ENCODE measurements around the gene SP1. TPM values are rescaled to one million over a fixed set of nuclear protein-coding genes. Genes with fewer than 3 reads are reported as not detected.

Gene SP1
- total RNA-seq, 1 donor from 2014 or later, result 50.6 TPM

- no peak overlapping the region for H3K27ac Mint-ChIP-seq (ENCODE audit: unreplicated experiment)
- no peaks in the 10 kb centered on the region for H3K36me3 ChIP-seq (ENCODE audit: insufficient read depth, low read length)
- no peak for DNase-seq (ENCODE audit: low read depth)
Observed at GRCh38 chr12:53425515-53426150, 45.7 kb downstream of the SP1 start.

GRCh38 chr12:53427905-53428594, 48.1 kb downstream of the SP1 start:
- Mint-ChIP-seq H3K36me3 (ENCODE audit: low read depth, unreplicated experiment) (no peaks in the 10 kb centered on the region), H3K4me1 (ENCODE audit: low read depth, unreplicated experiment) (peaks cover 7% of the 10 kb centered on the region), H3K9me3 (ENCODE audit: unreplicated experiment) (no peaks in the 10 kb centered on the region), H3K27ac (ENCODE audit: unreplicated experiment) (no peak overlapping the region), H3K4me3 (ENCODE audit: unreplicated experiment) (no peak overlapping the region), H3K27me3 (ENCODE audit: low read depth, unreplicated experiment) (peaks cover 15% of the 10 kb centered on the region)
- TF ChIP-seq EZH2 (IDR thresholded peaks at IDR 0.05; ENCODE audit: insufficient read depth, low read length) (no peak), CTCF (IDR thresholded peaks at IDR 0.05; ENCODE audit: insufficient read depth, low read depth, low read length) (no peak)
- H3K9me3 ChIP-seq (ENCODE audit: insufficient read depth, low read depth, low read length), result no peaks in the 10 kb centered on the region
- H3K79me2 ChIP-seq (ENCODE audit: insufficient read depth, low read length), result no peaks in the 10 kb centered on the region
- H3K9ac ChIP-seq (ENCODE audit: low read length), result no peak overlapping the region
- FAIRE-seq (peak; percentile 62), DNase-seq (ENCODE audit: low read depth) (peak; percentile 92)
- no peak overlapping the region for H3K4me2 ChIP-seq (ENCODE audit: low read length)
- no peak overlapping the region for H3K4me3 ChIP-seq (ENCODE audit: insufficient read depth, low read depth, low read length)
- H3K36me3 ChIP-seq (ENCODE audit: insufficient read depth, low read length), result no peaks in the 10 kb centered on the region
- no peak overlapping the region for H2AFZ ChIP-seq (ENCODE audit: low read depth, low read length)
- no peak overlapping the region for H3K27ac ChIP-seq (ENCODE audit: low read depth, low read length)
- peaks cover 13% of the 10 kb centered on the region for H3K4me1 ChIP-seq (ENCODE audit: insufficient read depth, low read length)
- H3K27me3 ChIP-seq (ENCODE audit: insufficient read depth, low read length), result no peaks in the 10 kb centered on the region
- no peaks in the 10 kb centered on the region for H4K20me1 ChIP-seq (ENCODE audit: insufficient read depth, low read length)

More at GRCh38 chr12:53425515-53426150, 45.7 kb downstream of the SP1 start:
- H3K36me3 Mint-ChIP-seq (ENCODE audit: low read depth, unreplicated experiment), result no peaks in the 10 kb centered on the region
- no peaks in the 10 kb centered on the region for H3K79me2 ChIP-seq (ENCODE audit: insufficient read depth, low read length)
- H3K4me1 ChIP-seq (ENCODE audit: insufficient read depth, low read length), result peaks cover 13% of the 10 kb centered on the region
- H3K9me3 ChIP-seq (ENCODE audit: insufficient read depth, low read depth, low read length), result no peaks in the 10 kb centered on the region
- FAIRE-seq, result no peak
- H4K20me1 ChIP-seq (ENCODE audit: insufficient read depth, low read length), result no peaks in the 10 kb centered on the region
- no peak overlapping the region for H3K27ac ChIP-seq (ENCODE audit: low read depth, low read length)
- H3K27me3 ChIP-seq (ENCODE audit: insufficient read depth, low read length), result no peaks in the 10 kb centered on the region
- H3K4me2 ChIP-seq (ENCODE audit: low read length), result no peak overlapping the region
- H3K4me3 ChIP-seq (ENCODE audit: insufficient read depth, low read depth, low read length), result no peak overlapping the region
- H3K27me3 Mint-ChIP-seq (ENCODE audit: low read depth, unreplicated experiment), result peaks cover 14% of the 10 kb centered on the region
- no peak overlapping the region for H3K4me3 Mint-ChIP-seq (ENCODE audit: unreplicated experiment)
- H2AFZ ChIP-seq (ENCODE audit: low read depth, low read length), result no peak overlapping the region
- peaks cover 9% of the 10 kb centered on the region for H3K4me1 Mint-ChIP-seq (ENCODE audit: low read depth, unreplicated experiment)
- no peak overlapping the region for H3K9ac ChIP-seq (ENCODE audit: low read length)
- TF ChIP-seq CTCF (IDR thresholded peaks at IDR 0.05; ENCODE audit: insufficient read depth, low read depth, low read length) (no peak), EZH2 (IDR thresholded peaks at IDR 0.05; ENCODE audit: insufficient read depth, low read length) (no peak)
- no peaks in the 10 kb centered on the region for H3K9me3 Mint-ChIP-seq (ENCODE audit: unreplicated experiment)

GRCh38 chr12:53428741-53429140, 48.8 kb downstream of the SP1 start:
- no peaks in the 10 kb centered on the region for H3K36me3 Mint-ChIP-seq (ENCODE audit: low read depth, unreplicated experiment)
- FAIRE-seq, result no peak
- Histone ChIP-seq H3K27ac (ENCODE audit: low read depth, low read length) (no peak overlapping the region), H3K4me2 (ENCODE audit: low read length) (no peak overlapping the region), H2AFZ (ENCODE audit: low read depth, low read length) (no peak overlapping the region), H3K4me3 (ENCODE audit: insufficient read depth, low read depth, low read length) (no peak overlapping the region), H3K27me3 (ENCODE audit: insufficient read depth, low read length) (no peaks in the 10 kb centered on the region), H3K79me2 (ENCODE audit: insufficient read depth, low read length) (no peaks in the 10 kb centered on the region), H3K9ac (ENCODE audit: low read length) (no peak overlapping the region), H3K4me1 (ENCODE audit: insufficient read depth, low read length) (peaks cover 13% of the 10 kb centered on the region), H4K20me1 (ENCODE audit: insufficient read depth, low read length) (no peaks in the 10 kb centered on the region), H3K36me3 (ENCODE audit: insufficient read depth, low read length) (no peaks in the 10 kb centered on the region), H3K9me3 (ENCODE audit: insufficient read depth, low read depth, low read length) (no peaks in the 10 kb centered on the region)
- H3K4me3 Mint-ChIP-seq (ENCODE audit: unreplicated experiment), result no peak overlapping the region
- peaks cover 14% of the 10 kb centered on the region for H3K27me3 Mint-ChIP-seq (ENCODE audit: low read depth, unreplicated experiment)
- TF ChIP-seq CTCF (IDR thresholded peaks at IDR 0.05; ENCODE audit: insufficient read depth, low read depth, low read length) (no peak), EZH2 (IDR thresholded peaks at IDR 0.05; ENCODE audit: insufficient read depth, low read length) (no peak)
- H3K4me1 Mint-ChIP-seq (ENCODE audit: low read depth, unreplicated experiment), result peaks cover 7% of the 10 kb centered on the region
- no peak for DNase-seq (ENCODE audit: low read depth)
- no peaks in the 10 kb centered on the region for H3K9me3 Mint-ChIP-seq (ENCODE audit: unreplicated experiment)
- no peak overlapping the region for H3K27ac Mint-ChIP-seq (ENCODE audit: unreplicated experiment)
